Measurements from ENCODE around the gene ADGRG7. TPM values are rescaled to one million over a fixed set of nuclear protein-coding genes. Genes with fewer than 3 reads are reported as not detected.
A peak's percentile ranks its signal among the peaks of the same experiment; 100 is the strongest.

Gene ADGRG7
- total RNA-seq, 1 donor from 2014 or later: not detected

DNA sequence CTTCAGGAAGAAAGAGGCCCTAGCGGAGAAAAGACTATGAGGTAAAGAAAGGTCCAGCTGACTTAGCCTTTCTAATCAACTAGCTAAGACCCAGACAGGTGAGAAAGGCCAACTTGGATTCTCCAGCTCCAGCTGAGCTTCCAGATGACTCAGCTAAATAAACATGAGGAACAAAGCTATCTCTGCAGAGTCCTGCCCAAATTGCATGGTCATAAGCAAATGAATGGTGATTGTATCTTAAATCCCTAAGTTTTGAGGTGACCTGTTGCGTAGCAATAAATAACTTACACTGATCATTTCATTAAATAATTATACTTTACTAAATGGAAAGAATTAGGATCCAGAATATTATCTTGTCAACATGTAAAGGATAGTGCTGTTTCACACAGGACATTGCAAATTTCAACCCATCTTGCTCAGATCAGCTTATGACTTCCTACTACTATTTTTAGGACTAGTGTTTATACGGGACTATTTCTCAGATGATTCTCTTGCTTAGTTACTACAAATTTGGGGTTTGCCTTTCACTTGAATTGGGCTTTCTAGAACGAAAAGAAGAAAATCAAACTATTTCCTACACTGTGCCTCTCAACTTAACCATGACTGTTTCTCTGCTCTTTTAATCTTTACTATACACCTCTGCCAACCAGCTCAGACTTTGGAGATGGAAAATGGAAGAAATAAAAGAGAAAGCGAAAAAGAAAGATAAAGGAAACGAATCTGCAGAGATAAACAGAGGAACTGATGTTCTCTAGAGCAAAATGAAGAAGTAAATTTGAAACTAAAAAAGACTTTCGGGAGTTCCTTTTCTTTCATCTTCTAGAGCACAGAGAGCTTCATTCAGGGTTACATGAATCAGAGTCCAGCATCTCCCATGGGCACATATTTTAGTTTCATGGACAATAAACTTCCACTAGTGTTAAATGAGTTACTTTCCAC, 6.6 kb upstream of the ADGRG7 start:
- Histone ChIP-seq H3K9me3 (no peaks in the 10 kb centered on the region), H3K4me1 (no peaks in the 10 kb centered on the region), H3K4me3 (peak overlapping the region in 1 of 2 donors; percentile 12), H3K27ac (no peak overlapping the region), H3K27me3 (no peaks in the 10 kb centered on the region), H3K36me3 (no peaks in the 10 kb centered on the region)
- intact Hi-C loops (cut with DNase I): no loop called here
- DNase-seq (ENCODE audit: low spot score in 2 of 2): no peak
- TF ChIP-seq, protein P1, sequence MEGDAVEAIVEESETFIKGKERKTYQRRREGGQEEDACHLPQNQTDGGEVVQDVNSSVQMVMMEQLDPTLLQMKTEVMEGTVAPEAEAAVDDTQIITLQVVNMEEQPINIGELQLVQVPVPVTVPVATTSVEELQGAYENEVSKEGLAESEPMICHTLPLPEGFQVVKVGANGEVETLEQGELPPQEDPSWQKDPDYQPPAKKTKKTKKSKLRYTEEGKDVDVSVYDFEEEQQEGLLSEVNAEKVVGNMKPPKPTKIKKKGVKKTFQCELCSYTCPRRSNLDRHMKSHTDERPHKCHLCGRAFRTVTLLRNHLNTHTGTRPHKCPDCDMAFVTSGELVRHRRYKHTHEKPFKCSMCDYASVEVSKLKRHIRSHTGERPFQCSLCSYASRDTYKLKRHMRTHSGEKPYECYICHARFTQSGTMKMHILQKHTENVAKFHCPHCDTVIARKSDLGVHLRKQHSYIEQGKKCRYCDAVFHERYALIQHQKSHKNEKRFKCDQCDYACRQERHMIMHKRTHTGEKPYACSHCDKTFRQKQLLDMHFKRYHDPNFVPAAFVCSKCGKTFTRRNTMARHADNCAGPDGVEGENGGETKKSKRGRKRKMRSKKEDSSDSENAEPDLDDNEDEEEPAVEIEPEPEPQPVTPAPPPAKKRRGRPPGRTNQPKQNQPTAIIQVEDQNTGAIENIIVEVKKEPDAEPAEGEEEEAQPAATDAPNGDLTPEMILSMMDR (IDR thresholded peaks at IDR 0.05): no peak

DNA sequence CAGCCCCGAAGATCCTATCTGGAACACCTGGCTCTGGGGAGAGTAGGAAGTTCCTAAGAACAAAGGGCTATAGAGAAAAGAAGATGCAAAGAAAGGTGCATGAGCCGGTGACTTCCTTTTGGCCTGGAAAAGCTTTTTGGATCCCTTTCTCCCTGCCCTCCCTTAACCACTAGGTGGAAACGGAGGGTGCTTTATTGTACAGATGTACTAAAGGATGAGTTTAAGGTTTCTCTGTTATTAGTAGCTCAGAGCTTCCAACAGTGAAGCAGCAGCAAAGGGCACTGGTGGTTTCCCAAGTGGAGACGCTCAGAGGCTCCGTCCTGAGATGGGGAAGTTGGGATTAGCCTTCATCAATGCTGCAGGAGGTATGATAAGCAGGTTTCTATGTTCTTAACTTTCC, 5.9 kb upstream of the ADGRG7 start:
- Histone ChIP-seq H3K4me1 (no peaks in the 10 kb centered on the region), H3K36me3 (no peaks in the 10 kb centered on the region), H3K4me3 (peak overlapping the region in 1 of 2 donors; percentile 12), H3K27me3 (no peaks in the 10 kb centered on the region), H3K9me3 (no peaks in the 10 kb centered on the region), H3K27ac (no peak overlapping the region)
- TF ChIP-seq, protein P1 (IDR thresholded peaks at IDR 0.05): peak in 2 of 3 experiments; percentile 9 to 26
- DNase-seq (ENCODE audit: low spot score in 2 of 2): no peak
- intact Hi-C loops (cut with DNase I): no loop called here

DNA sequence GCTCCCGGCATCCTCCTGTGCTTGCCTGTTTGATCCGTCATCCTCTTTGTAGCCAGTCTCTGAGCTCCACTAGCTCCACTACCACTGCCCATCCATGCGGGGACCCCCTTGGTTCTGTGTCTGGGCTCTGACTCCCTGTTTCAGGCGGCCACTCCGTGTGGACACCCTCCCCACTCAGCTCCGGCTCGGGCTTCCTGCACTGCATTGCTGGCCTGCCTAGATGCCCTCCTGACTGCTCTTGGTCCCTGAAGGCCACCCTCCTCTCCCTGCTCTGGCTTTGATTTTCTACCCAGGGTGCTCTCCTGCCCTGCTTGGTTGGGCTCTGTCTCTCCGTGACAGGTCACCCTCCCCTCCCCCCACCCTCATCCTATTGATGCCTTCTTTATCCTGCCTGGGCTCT, 4.0 kb upstream of the ADGRG7 start:
- H3K27ac ChIP-seq: no peak overlapping the region
- H3K36me3 ChIP-seq: no peaks in the 10 kb centered on the region
- TF ChIP-seq, protein P1 (IDR thresholded peaks at IDR 0.05): no peak
- no peak overlapping the region for H3K4me3 ChIP-seq
- intact Hi-C loops (cut with DNase I): no loop called here
- no peaks in the 10 kb centered on the region for H3K9me3 ChIP-seq
- no peaks in the 10 kb centered on the region for H3K4me1 ChIP-seq
- H3K27me3 ChIP-seq: no peaks in the 10 kb centered on the region
- DNase-seq (ENCODE audit: low spot score in 2 of 2): no peak

DNA sequence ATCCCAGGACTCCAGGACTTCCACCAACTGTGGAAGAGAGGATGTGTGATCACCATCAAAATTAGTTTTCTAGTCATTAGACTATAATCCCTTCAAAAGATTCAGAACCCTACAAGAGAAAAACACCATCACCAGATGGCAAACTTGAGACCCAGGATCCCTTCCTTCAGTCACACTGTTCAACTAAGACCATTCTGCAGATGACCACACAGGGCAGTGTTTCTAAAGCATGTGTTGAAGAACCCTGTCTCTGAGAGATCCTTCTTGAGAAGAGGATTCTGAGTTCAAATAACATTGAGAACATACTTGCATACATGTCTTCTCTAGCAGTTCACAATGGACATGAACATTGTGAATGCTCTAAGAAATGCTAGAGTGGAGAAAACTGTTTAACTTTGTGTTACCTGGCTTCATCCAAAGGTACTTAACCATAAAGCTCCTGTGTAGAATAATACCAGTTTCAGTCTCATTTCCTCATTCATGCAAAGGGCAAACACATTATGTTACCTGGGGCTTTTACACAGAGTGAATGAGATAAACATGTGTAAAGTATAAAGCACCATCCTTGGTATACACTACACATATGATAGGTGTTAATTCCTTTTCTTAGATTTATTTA, 2.4 kb upstream of the ADGRG7 start:
- TF ChIP-seq, protein P1 (IDR thresholded peaks at IDR 0.05): no peak
- Histone ChIP-seq H3K4me1 (no peaks in the 10 kb centered on the region), H3K27ac (no peak overlapping the region), H3K9me3 (no peaks in the 10 kb centered on the region), H3K4me3 (no peak overlapping the region), H3K36me3 (no peaks in the 10 kb centered on the region), H3K27me3 (no peaks in the 10 kb centered on the region)
- intact Hi-C loops (cut with DNase I): no loop called here
- no peak for DNase-seq (ENCODE audit: low spot score in 2 of 2)

DNA sequence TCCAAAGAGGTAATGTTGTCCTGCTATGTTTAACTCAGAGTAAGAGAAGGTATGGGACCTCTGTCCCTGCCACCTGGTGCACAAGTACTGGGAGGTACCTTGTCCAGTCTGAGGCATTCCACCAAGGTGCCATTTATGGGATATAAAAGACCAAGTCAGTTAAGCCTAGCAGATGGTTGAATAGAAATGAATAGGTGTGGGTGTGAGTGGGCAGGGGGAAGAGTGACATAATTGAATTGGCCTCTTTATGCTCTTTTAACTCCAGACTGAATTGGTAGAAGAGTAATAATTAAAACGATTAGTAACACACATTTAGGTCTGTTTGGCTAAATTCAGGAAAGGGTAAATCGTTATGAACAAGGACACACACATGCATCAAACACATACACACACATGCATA, 562 bp downstream of the ADGRG7 start:
- Histone ChIP-seq H3K4me3 (no peak overlapping the region), H3K4me1 (no peaks in the 10 kb centered on the region), H3K36me3 (no peaks in the 10 kb centered on the region), H3K27ac (no peak overlapping the region), H3K27me3 (no peaks in the 10 kb centered on the region), H3K9me3 (no peaks in the 10 kb centered on the region)
- intact Hi-C loops (cut with DNase I): no loop called here
- TF ChIP-seq, protein P1 (IDR thresholded peaks at IDR 0.05): no peak
- DNase-seq (ENCODE audit: low spot score in 2 of 2): no peak
